Stimulated activated CD4-positive, alpha-beta T cell treated with anti-CD3 and anti-CD28 coated beads, Interleukin-12 subunit alpha, Interleukin-12 subunit beta, amount 100 ng/mL, for 4 hours (primary cell): ENCODE data around the gene UBE2G2.

Source experiments
- DNase-seq: peaks from one replicate; pipeline ENCODE4 v3.0.0-alpha.2; 2020

Gene UBE2G2, protein sequence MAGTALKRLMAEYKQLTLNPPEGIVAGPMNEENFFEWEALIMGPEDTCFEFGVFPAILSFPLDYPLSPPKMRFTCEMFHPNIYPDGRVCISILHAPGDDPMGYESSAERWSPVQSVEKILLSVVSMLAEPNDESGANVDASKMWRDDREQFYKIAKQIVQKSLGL

GRCh38 chr21:44801468-44802395, at the start of gene UBE2G2:
TSS of gene UBE2G2 (minus strand) at chr21:44801820. CDS start at chr21:44801748, 72 bp downstream.
- DNase-seq = peak; percentile 86

GRCh38 chr21:44850905-44851657, 49.5 kb upstream of the UBE2G2 start:
- DNase-seq = no peak

DNA sequence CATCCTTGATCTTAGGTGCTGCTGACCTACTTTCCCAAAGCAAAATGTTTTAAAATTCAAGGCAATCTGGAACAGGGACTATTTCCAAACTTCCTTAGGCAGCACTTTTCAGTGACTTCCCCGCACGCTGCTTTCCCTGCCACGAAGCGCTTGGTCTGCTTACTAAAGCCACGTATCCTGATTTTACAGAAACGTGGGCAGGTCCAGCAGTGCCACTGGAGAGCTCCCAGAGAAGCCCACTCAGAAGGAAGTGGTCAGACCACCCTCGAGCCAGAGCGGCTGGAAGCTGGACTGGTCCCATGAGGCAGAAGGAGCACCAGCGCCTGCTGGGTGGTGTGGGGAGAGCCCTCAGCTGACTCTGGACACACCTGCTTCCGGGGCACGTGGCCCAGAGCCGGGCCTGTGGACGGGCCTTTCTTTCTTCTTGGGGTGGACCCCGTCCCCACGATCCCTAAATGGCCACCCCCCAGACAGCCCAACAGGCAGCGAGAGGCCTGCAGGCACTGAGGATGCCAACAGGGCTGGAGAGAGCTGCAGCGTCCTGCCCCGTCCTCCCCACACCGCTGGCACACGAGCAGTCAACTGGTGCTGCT, 48.7 kb upstream of the UBE2G2 start:
- DNase-seq = no peak

DNA sequence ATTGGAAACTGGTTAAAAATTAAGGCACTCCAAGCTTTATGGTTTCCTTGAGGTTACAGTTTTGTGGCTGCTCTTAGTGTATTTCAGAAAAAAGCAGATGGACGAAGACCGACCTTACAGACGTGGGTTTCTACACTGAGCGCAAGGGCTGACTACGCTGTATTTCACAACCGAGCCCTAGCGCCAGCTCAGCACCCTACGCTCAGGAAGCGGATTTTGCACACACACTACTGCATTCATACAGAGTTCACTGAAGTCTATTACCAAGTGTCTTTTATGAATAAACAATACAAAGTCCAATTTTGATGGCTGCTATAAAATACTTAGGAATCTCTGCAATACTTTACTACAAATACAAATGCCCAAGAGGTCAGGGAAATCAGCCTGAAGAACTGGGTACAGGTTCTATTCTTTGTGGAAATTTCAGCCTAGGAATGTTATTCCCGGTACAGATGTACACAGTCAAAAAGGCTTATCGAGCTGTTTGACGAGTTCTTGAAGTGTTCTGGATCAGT, 48.1 kb upstream of the UBE2G2 start:
- no peak for DNase-seq

GRCh38 chr21:44848821-44849521, 47.4 kb upstream of the UBE2G2 start:
- DNase-seq = no peak

DNA sequence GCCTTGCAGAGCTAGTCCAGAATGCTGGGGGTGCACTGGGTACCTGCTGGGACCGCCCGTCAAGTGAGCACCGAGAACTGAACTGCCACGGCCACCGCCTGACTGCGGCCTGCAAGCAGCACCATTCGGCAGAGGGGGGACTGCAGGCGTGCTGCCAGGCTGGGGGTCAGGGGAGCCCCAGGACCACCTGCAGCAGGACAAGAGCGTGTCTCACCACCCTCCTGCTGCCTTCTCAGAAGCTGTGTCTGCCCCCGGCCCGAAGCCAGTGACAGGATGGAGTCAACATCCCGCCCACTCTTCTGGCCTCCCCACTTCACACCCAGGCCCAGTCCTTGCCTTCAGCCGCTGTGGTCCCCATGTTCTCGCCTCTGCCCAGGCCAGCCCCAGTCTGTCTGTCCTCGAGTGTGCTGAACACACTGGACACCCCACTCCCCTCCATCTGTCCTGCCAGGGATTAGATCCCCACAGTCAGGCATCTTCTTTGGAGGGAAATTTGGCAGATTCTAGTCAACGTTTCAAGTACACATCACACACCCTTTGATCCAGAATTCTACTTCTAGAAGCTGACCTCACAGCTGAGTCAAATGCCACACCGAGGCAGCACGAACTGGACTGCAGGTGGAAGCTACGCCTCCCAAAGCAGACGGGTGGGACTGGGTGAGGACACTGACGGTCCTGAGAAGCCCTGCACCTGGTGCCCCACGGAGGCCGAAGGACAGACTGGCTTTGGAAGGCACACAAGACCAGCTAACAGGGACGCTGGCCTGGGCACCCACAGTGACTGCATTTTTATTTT, 45.8 kb upstream of the UBE2G2 start:
- no peak for DNase-seq

- peak; percentile 45 for DNase-seq
Measured at GRCh38 chr21:44846485-44847260, 45.1 kb upstream of the UBE2G2 start.

DNA sequence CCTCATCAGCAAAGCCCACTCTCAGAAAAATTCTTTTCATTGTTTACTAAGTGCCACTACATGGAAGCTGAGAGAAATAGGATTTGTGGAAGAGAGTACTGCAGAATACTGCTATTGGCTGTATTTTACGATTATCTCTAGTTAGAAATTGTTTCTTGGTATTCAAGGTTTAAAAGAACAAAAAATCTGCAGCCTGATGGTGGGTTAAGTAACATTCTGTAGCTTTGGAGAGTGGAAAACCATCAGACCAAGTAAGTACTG, 44.5 kb upstream of the UBE2G2 start:
- DNase-seq = no peak

- DNase-seq = peak; percentile 46
Measured at GRCh38 chr21:44845418-44846223, 44.0 kb upstream of the UBE2G2 start.

DNA sequence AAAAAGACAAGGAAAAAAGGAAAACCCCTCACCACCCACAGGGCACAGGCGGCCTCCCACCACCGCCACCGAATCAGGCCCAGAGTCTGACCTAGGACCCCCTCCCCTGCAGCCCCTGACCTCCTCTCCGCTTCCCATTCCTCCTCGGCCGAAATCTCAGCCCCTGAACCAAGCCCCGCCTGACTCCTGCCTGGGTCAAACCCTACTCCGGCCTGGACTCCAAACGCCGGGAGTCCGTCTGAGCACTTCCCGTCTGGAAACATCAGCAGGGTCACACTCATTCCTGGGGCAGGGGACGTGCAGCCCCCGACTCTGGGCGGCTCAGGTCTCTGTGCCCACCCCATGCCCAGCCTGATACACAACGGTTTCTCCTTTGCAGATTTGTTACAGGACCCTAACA, 42.6 kb upstream of the UBE2G2 start:
- DNase-seq = no peak

DNA sequence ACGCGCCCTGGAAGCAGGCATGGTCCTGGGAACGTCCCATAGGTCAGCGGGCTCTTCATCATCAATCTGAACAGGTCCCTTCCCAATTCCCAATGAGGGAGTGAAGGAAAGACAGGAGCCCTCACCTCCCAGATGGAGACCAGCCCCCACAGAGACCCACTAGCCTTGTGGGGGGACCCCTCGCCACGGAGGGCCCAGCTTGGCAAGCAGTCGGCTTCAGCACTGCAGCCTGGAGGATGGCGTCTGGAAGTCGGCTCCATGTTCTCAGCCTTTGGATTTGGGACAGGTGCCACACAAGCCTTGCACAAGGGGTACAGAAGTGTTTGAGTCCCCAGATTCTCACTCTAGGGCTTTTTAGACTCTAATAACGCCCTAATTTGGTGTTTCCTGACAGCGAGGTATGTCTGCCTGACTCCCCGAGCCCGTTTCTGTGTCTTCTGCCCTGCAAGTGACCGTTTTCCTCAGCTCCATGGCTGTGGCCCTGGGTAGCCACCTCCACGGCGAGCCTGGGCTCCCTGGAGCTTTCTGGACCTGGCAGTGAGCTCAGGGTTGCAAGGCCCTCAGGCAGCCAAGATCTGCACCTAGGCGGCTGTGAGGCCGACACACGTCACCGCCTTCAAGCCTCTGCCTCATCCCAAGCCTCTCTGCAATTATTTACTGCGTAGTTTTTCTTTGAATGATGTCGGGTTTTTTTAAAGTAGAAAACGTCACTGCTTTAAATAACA, 41.3 kb upstream of the UBE2G2 start:
- no peak for DNase-seq

DNA sequence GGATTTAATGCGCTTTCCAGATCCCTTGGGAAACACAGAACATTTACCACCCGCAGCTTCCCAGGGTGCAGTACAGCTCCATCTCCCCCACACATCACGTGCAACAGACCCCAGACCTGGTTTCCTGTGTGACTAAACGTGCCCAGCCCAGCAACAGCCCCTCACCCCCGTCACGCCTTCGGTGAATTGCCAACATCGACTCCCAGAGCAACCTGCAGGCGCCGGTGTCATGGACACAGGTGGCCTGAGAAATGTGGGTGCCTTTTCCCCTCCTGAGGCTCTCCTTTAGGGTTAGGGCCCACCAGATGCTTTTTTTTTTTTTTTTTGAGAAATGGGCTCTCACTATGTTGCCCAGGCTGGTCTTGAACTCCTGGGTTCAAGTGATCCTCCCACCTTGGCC, 40.5 kb upstream of the UBE2G2 start:
- no peak for DNase-seq

DNA sequence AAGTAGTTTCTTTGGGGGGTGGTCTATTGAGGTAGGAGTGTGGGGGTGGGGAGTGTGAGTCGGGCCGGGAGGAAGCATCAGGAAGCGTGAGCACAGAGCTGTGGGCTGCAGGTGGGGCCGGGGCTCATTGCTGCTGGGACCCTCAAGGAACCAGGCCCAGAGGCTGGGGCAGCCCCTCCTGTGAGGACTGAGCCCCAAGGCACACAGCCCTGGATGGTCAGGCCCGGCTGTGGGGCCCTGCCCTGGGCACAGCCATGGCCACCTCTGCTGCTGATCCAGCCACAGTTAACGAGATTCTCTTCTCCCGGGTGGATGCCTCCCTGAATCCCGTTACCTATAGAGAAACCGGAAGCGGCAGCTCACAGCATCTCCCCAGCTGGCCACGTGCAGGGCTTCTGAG, 39.2 kb upstream of the UBE2G2 start:
- DNase-seq = no peak

GRCh38 chr21:44838951-44839350, 37.3 kb upstream of the UBE2G2 start:
- no peak for DNase-seq

DNA sequence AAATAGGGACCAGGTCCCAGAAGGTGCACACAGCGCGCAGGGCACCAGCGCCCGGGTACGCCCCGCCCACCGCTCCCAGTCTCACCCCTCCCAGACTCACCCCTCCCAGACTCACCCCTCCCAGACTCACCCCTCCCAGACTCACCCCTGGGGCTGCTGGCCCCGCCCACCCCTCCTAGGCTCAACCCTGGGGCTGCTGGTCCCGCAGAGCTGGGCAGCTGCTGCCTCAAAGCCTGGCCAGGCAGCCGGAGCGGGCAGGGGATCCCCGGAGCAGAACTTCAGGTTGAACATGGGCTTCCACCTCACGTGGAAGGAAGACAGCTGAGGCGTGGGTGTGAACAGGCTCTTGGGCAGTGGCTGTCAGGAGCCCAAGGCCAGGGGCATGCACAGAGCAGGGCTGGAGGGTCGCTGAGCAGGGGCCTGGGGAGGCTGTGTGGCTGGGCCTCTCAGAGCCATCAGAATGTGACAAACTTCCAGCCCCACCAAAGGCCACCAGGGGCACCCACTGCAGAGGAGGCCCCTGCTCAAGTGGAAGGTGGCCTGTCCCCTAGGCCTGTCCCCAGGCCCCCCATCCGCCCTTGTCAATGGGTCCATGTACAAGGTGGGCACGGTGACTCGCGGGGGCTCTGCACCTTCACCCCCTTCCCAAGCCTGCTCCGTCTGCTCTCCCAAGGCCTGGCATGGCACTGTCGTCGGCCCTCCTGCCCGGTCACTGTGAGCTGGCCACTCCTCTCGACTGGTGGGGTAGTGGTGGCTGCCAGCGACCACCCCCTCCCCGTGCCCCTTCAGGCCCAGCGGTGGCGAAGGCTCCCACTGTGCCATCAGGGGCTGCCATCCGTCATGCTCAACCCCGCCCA, 36.6 kb upstream of the UBE2G2 start:
- DNase-seq = no peak

GRCh38 chr21:44837537-44837936, 35.9 kb upstream of the UBE2G2 start:
- DNase-seq = no peak

GRCh38 chr21:44836666-44837471, 35.2 kb upstream of the UBE2G2 start:
- DNase-seq = no peak

DNA sequence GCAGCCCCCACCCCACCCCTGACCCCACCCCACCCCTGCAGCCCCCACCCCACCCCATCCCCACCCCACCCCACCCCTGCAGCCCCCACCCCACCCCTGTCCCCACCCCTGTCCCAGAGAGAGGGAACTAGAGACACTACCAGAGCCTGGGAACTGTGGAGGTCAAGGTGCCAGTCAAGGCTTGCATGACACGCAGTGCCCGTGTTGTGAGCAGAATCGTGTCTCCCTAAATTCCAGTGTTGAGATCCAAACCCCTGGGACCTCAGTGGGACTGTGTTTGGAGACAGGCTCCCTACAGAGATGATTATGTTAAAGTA, 34.7 kb upstream of the UBE2G2 start:
- no peak for DNase-seq
